ENCODE measurements around the gene ME3.
"Not testable (repeated sequence)": the region's sequence is repeated elsewhere in the genome, so short reads cannot be mapped to it uniquely, and the experiment has no call there.

ME3 gene

DNA sequence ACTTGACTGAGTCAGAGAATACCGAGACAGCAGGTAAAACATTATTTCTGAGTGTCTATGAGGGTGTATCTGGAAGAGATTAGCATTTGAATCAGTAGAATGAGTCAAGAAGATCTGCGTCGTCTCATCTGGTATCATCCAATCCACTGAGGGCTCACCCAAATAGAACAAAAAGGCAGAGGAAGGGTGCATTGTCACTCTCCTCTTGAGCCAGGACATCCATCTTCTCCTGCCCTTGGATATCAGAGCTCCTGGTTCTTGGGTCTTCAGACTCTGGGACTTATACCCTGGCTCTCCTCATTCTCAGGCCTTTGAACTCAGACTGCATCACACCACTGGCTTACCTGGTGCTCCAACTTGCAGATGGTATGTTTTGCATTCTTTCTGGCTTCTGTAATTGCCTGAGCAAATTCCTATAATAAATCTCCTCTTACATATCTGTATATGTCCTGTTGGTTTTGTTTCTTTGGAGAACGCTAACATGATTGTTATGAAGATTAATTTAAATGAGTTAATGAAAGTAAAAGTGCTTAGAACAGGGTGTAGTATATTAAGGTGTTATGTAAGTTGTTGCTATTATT lies 49.3 kb downstream of the ME3 start:
- DNase-seq: no peak

DNA sequence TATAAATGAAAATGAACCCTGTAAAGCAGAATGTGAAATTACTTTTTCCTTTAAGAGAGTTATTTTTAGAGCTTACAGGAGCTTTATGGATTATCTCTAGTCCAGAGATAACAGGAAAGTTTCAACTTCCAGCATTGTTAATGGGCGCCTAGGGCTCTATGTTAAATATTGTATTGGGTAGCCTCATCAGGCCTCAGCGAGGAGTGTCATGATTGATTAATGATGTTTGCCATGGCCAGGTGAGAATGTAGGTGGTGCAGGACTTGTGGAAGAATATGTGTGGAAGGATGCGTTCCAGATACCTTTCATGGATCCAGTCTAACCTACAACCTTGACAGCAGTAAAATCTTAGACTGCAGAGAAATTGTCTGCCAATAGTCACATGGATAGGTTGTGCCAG lies 50.6 kb downstream of the ME3 start:
- DNase-seq: no peak

DNA sequence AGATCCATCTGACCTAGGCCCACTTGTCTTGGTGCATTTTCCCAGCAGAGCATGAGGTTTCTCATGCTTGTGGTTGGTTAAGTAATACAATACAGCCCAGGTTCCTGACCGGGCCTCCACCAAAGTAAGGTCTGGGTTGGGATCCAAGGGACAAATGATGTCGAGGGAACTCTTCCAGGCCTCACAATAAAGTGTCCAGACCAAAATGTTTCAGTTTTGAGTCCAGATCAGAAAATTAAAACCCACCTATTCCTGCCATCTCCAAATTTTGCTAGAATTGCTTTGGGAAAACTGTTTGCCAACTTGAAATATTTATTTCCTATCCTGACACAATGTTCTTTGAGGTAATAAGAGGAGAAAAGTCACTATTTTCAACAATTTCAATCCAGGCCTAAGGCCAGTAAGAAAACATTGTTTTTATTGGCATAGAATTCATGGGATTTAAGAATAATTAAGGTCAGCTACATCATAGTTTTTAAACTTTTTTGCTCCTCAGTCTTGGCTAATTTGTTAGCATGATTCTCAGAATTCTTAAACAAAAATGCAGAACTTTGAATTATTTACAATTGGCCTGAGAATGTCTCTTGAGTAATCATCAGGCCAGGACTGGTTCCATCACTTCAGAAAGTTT lies 51.4 kb downstream of the ME3 start:
- no peak for DNase-seq

- DNase-seq: not testable (repeated sequence)
Measured at GRCh38 chr11:86619428-86619827, 53.0 kb downstream of the ME3 start.

- no peak for DNase-seq
Measured at GRCh38 chr11:86617502-86617901, 54.9 kb downstream of the ME3 start.

DNA sequence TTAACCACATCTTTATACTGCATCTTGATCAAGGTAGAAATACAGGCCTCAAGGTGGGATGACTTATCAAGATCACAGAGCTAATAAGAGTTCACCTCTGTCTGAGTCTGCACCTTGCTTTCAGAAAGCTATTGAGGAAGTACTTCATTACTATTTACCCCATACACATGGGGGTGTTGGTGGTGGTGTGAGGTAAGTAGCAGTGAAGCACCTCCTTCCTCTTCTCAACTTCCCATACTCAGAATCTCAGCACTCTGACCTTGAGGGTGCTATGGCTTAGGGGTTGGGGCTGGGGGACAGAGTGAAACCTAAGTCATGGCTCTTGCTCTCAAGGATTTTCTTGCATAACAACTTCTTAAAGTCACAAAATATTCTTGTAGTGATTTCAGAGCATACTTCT lies 56.9 kb downstream of the ME3 start:
- DNase-seq: no peak

GRCh38 chr11:86610559-86611341 lies 61.7 kb downstream of the ME3 start:
- no peak for DNase-seq

DNA sequence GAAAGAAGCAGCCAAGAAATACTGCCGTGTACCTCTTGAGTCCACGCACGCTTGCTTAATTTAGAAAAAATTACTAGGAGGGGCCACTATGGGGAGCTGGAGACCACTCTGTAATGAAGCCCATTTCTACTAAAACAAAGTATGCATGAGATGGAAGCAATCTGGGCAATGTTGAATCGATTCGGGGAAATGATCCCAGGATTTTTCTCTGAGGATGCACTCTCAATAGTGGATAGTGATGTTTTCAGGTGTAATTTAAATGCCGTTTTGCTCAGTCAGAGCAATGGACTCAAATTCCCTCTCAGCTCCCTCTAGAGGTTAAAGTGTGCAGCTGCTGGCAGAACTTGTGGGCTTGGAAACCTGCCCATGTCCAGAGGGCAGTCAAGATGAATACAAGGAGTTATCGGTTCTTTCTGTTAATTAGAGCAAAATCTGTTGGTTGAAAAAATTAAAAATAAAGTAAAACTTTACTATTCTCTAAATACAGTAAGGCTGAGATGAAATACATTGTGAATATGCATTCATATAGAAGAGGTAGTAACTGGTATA lies 64.1 kb downstream of the ME3 start:
- peak in 24 of 51 donors; percentile 2 to 55 (median 20) for DNase-seq

GRCh38 chr11:86606836-86607481 lies 65.5 kb downstream of the ME3 start:
- DNase-seq: no peak

- no peak for DNase-seq
Measured at GRCh38 chr11:86606270-86606835, 66.1 kb downstream of the ME3 start.

DNA sequence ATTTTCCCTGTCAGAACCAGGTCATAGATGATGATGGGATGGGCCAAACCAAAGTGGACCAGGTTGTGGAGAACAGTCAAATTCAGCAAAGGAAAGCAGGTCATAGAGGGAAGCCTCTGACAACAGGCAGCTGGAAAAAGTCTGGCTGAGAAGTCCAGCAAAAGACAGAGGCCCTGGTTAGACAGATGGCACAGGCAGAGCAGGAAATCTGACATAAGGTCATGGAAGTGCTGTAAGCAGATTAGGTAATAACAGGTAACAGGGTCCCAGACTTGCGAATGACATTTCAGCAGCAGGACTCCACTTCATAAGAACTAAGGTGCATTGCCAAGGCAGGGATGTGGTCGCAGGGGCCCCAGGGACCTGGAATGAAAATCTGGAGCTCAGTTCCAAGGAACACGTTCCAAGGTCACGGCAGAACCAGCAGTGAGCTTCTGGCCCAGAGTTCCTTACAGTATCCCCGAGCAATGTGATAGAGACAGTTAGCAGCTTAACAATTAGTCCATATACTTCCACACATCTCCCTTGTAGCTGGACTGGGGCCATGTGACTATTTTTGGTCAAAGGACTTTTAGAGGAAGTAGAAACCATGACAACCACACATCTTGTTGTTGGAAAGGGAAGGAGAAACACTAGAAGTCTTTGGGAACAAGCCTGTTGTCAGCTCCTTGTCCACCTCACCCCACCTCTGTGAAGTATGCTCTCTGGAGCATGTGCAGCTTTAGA lies 75.4 kb downstream of the ME3 start:
- DNase-seq: no peak

DNA sequence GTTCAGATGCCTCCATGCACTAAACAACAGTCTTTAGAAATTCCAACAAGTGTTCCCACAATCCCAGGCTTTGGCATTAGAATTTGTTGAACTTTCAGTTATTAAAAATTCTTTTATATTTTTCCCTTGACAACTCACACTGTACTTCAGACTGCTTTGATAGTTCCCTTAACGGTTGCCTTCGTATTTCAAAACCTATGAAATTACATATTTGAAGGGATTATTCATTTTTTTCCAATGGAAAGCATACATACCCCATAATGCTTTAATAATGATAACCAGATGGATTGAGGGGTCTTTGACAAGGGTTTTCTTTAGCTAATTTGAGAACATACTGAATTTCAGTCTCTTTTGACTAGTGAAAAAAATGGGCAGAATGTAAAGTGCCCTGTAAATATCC lies 76.5 kb downstream of the ME3 start:
- no peak for DNase-seq

- DNase-seq: no peak
Measured at GRCh38 chr11:86595451-86595850, 77.0 kb downstream of the ME3 start.

GRCh38 chr11:86594746-86595145 lies 77.7 kb downstream of the ME3 start:
- no peak for DNase-seq

DNA sequence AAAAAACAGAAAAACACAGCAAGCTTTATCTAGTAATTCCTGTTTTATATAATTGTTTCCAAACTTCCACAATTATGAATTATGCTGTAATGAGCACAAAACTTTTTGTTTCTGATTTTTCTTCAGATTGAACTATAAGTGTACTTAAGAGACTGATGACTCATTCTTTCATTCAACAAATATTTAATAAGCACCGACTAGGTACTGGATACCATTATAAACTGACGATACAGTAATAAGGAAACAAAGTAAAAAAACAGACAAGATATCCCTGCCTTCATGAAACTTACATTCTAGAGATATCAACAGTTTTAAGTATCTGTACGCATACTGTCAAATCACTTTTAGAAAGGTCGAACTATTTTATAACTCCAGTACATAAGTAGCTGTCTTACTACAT lies 78.6 kb downstream of the ME3 start:
- DNase-seq: no peak

- DNase-seq: peak in 4 of 51 donors; percentile 5 to 36 (median 14)
Measured at GRCh38 chr11:86592659-86593451, 79.6 kb downstream of the ME3 start.

- DNase-seq: no peak
Measured at GRCh38 chr11:86592047-86592591, 80.3 kb downstream of the ME3 start.

GRCh38 chr11:86591631-86592030 lies 80.8 kb downstream of the ME3 start:
- no peak for DNase-seq

DNA sequence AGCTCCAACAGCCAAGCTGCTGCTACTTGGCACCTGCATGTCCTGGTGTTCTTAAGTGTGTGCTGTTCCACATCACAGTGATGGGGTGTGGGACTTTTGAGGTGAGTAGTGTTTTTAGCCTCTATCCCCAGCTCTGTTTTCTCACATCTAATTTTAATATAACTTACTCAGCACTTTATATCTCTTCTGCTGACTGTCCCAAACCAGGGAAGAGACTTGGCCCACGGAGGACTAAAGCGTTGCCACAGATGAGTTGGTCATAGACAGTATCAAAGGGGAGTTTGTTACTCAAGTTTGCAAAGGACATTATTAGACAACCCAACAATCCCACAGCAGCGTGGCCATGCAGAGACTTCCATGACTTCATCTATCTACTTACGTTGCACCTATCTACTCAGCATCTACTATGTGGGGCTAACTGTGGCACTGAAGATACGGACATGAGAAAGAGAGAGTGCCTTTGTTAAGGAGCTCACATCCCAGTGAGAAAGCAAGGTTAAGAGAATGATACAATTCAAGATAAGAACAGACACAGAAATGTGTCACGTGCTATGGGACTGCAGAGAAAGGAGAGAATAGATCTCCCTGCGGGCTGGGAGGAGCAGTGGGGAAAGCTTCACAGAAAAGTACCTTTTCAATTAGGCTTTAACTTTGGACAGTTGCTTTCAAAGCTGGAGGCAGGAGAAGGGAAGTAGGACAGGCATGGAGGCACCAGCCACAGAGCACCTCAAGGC lies 82.4 kb downstream of the ME3 start:
- no peak for DNase-seq
